Testis (tissue), 2 donors: ENCODE measurements around the gene JAKMIP1.
A peak's percentile ranks its signal among the peaks of the same experiment; 100 is the strongest.

Experiments used
- CTCF ChIP-seq, 3 experiments: fragments of 450-650 bp in 2 of 3; fragments of 200-600 bp in 1 of 3; sonication (generic) in 1 of 3; IDR thresholded peaks; one replicate each; pipeline ENCODE4 v1.5.1; 2016 to 2019; ENCODE audit warnings: antibody characterized with exemption in 3 of 3, mild to moderate bottlenecking in 2 of 3, moderate library complexity in 1 of 3
- POLR2A ChIP-seq: fragments of 450-650 bp; IDR thresholded peaks from one replicate; pipeline ENCODE4 v1.6.1; 2017; ENCODE audit warnings: antibody characterized with exemption, mild to moderate bottlenecking, moderate library complexity

DNA sequence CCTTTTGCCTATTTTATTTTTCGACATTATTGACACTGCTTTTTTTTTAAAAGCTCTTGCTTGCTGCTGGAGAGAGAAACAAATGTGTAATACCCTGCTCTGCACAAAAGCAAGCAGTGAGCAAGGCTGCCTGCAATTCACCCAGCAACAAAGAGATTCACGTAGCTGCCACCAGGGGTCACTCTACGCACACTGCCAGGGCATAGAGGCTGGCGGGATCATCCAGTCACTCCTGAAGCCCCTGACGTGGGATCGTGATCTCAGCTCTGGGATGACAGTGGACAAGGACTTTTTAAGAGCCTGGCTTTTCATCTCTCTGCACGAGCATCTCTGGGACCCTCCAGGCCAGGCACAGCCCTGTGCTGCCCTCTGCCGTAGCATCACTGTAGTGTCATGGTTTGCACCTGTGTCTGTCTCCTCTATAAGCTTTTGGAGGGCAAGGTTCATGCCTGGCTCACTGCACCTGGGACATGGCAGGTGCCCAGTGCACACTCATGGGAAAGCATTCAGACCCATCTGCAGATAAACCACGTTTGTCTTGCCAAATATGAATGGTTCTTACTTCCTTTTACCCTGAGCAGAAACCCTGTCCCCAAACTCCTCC, 201.9 kb downstream of the JAKMIP1 start:
- TF ChIP-seq CTCF (IDR thresholded peaks at IDR 0.05) (peak; percentile 74 to 90 (median 80)), POLR2A (no peak)
